GM12891 (cell line): Measurements from ENCODE around the gene GOLGA8A.

Experiments
- PAX5 ChIP-seq: IDR thresholded peaks from 2 replicates; pipeline ENCODE4 v1.6.1; 2011; ENCODE audit warnings: low read length, moderate library complexity, mild to moderate bottlenecking; ENCODE audit not compliant: insufficient read depth, severe bottlenecking
- POLR2A ChIP-seq: IDR thresholded peaks from 2 replicates; pipeline ENCODE4 v1.6.1; 2011; ENCODE audit warnings: low read depth, low read length, control low read depth
- POLR2AphosphoS5 ChIP-seq: IDR thresholded peaks from 2 replicates; pipeline ENCODE4 v1.6.1; 2011; ENCODE audit warnings: low read depth, low read length, control low read depth
- POU2F2 ChIP-seq: IDR thresholded peaks from 2 replicates; pipeline ENCODE4 v1.6.1; 2011; ENCODE audit warnings: low read depth, mild to moderate bottlenecking, control low read depth, low read length, moderate library complexity
- SPI1 ChIP-seq: IDR thresholded peaks from 2 replicates; pipeline ENCODE4 v1.6.1; 2011; ENCODE audit warnings: low read depth, low read length, control low read depth
- TAF1 ChIP-seq: IDR thresholded peaks from 2 replicates; pipeline ENCODE4 v1.6.1; 2011; ENCODE audit warnings: low read depth, low read length, control low read depth

- TF ChIP-seq POLR2A: no peak
- TF ChIP-seq SPI1: no peak
- TF ChIP-seq POU2F2: no peak
- TF ChIP-seq POLR2AphosphoS5: no peak
- no peak for TF ChIP-seq TAF1
- TF ChIP-seq PAX5: no peak
These were observed 609 bp downstream of the GOLGA8A start for GRCh38 chr15:34436956-34437442.
